ENCODE results near the gene ATAD3A.

Gene ATAD3A

GRCh38 chr1:1527092-1527816 lies 15.3 kb downstream of the ATAD3A start:
- TF ChIP-seq ZNF138 (tag by site-specific recombination; IDR thresholded peaks at IDR 0.05; ENCODE audit: borderline replicate concordance) (no peak), ZBTB11 (tag by site-specific recombination; conservative IDR thresholded peaks at IDR 0.05; ENCODE audit: low read depth) (no peak), MYNN (tag by site-specific recombination; IDR thresholded peaks at IDR 0.05; ENCODE audit: borderline replicate concordance) (no peak), ZNF23 (tag by site-specific recombination; IDR thresholded peaks at IDR 0.05; ENCODE audit: borderline replicate concordance) (no peak), GLIS1 (tag by site-specific recombination; IDR thresholded peaks at IDR 0.05) (no peak), PRDM1 (tag by site-specific recombination; IDR thresholded peaks at IDR 0.05) (no peak), SP3 (tag by site-specific recombination; IDR thresholded peaks at IDR 0.05) (no peak), ZNF768 (tag by site-specific recombination; IDR thresholded peaks at IDR 0.05) (no peak), ZIC2 (tag by site-specific recombination; IDR thresholded peaks at IDR 0.05) (no peak), ZNF658 (tag by site-specific recombination; IDR thresholded peaks at IDR 0.05) (no peak), KLF9 (tag by site-specific recombination; IDR thresholded peaks at IDR 0.05; ENCODE audit: low read depth) (no peak), ZNF391 (tag by site-specific recombination; IDR thresholded peaks at IDR 0.05; ENCODE audit: borderline replicate concordance, low read depth) (no peak), ZBTB49 (tag by site-specific recombination; IDR thresholded peaks at IDR 0.05; ENCODE audit: low read depth) (no peak), PATZ1 (tag by site-specific recombination; IDR thresholded peaks at IDR 0.05) (no peak), ZNF324 (tag by site-specific recombination; IDR thresholded peaks at IDR 0.05) (no peak), ZNF621 (tag by site-specific recombination; IDR thresholded peaks at IDR 0.05) (no peak), ZNF449 (tag by site-specific recombination; IDR thresholded peaks at IDR 0.05) (no peak), SETDB1 (IDR thresholded peaks at IDR 0.05; ENCODE audit: insufficient read length, low read length) (no peak), ZNF211 (tag by site-specific recombination; IDR thresholded peaks at IDR 0.05; ENCODE audit: low read depth) (no peak), ZNF664 (tag by site-specific recombination; IDR thresholded peaks at IDR 0.05) (no peak)
- Histone ChIP-seq H3K36me3 (ENCODE audit: control insufficient read depth in 2 of 2, insufficient read depth in 1 of 2, low read length in 2 of 2) (peaks cover 7 to 77% of the 10 kb centered on the region in 2 experiments; a peak in 2 of 3 replicates), H3K9me3 (ENCODE audit: control insufficient read depth, insufficient read depth, low read depth, low read length) (no peaks in the 10 kb centered on the region), H3K4me3 (ENCODE audit: low read depth, low read length) (no peak overlapping the region), H3K4me1 (ENCODE audit: control insufficient read depth, insufficient read depth, low read length) (no peaks in the 10 kb centered on the region), H3K27ac (ENCODE audit: extremely low read depth, low read depth, low read length) (no peak overlapping the region)
- ChIA-PET CTCF (interaction anchor here (0.6 kb wide), 2 partner anchors 27 to 129 kb away, joined by 3 to 4 read pairs; no protein-coding TSS in a partner anchor), POLR2A (no interaction called here)
